Measurements from ENCODE around the gene RRAD. TPM values are rescaled to one million over a fixed set of nuclear protein-coding genes. Genes with fewer than 3 reads are reported as not detected.

The RRAD gene
- total RNA-seq, 1 donor from 2014 or later = 135 TPM

DNA sequence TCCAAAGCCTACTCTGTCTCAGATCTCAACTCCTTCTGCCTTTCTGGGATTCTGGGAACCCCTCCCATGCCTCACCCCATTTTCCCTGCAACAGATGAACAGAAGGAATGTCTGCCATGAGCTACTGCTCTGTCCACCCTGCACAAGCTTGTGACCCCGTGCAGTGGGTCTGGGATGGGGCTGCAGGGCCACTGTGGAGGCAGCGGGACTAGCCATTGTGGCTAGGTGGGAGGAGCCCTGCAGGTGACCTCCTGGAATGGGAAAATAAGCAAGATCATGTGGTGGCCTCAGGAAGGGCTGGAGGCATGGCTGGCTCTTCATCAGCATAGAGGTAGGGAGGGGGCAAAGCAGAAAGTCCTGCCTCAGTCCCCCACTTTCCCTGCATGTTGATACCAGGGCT is 31.3 kb downstream of the RRAD start:
- H3K4me1 ChIP-seq = peaks cover 14% of the 10 kb centered on the region
- H3K36me3 ChIP-seq = no peaks in the 10 kb centered on the region
- H3K9me3 ChIP-seq (replicated peaks) = no peaks in the 10 kb centered on the region
- no peaks in the 10 kb centered on the region for H3K27me3 ChIP-seq (ENCODE audit: low read depth)
- DNase-seq = no peak
- intact Hi-C loops (cut with micrococcal nuclease) = no loop called here
- no peak for TF ChIP-seq CTCF (IDR thresholded peaks at IDR 0.05; ENCODE audit: borderline replicate concordance)
- H3K4me3 ChIP-seq = no peak overlapping the region
- no peak overlapping the region for H3K27ac ChIP-seq (replicated peaks)

DNA sequence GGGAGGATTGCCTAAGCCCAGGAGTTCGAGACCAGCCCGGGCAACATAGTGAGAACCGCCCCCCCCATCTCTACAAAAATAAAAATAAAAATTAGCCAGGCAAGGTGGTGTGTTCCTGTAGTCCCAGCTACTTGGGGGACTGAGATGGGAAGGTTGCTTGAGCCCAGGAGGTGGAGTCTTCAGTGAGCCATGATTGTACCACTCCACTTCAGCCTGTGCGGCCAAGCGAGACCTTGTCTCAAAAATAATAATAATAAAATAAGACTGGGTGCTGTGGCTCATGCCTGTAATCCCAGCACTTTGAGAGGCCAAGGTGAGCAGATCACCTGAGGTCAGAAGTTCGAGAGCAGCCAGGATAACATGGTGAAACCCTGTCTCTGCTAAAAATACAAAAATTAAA is 33.5 kb downstream of the RRAD start:
- intact Hi-C loops (cut with micrococcal nuclease) = no loop called here
- DNase-seq = no peak

DNA sequence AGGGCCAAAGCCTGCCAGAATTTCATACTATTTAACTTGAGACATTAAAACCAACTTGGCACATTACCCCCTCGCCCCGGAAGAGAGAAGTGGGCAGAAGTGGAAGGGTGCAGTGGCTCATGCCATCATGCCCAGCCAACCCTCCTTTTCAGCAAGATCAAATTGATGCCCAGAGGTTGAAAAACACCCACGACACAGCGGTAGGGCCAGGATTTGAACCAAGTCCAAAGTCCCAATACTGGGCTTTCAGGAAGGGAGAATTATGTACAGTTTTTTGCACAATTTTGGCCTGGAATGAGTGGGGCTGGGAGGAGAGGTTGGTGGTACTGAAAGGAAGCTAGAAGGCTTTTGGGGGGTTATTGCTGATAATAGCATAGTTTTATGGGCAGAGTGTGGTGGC is 34.0 kb downstream of the RRAD start:
- Histone ChIP-seq H3K9me3 (replicated peaks) (no peaks in the 10 kb centered on the region), H3K27me3 (ENCODE audit: low read depth) (no peaks in the 10 kb centered on the region), H3K27ac (replicated peaks) (no peak overlapping the region), H3K4me1 (no peaks in the 10 kb centered on the region), H3K36me3 (no peaks in the 10 kb centered on the region), H3K4me3 (no peak overlapping the region)
- intact Hi-C loops (cut with micrococcal nuclease) = no loop called here
- TF ChIP-seq CTCF (IDR thresholded peaks at IDR 0.05; ENCODE audit: borderline replicate concordance) = no peak
- no peak for DNase-seq

More for the DNA sequence above, 33.5 kb downstream of the RRAD start:
- no peak overlapping the region for H3K27ac ChIP-seq (replicated peaks)
- H3K36me3 ChIP-seq = no peaks in the 10 kb centered on the region
- H3K4me1 ChIP-seq = no peaks in the 10 kb centered on the region
- no peaks in the 10 kb centered on the region for H3K9me3 ChIP-seq (replicated peaks)
- no peak overlapping the region for H3K4me3 ChIP-seq
- TF ChIP-seq CTCF (IDR thresholded peaks at IDR 0.05; ENCODE audit: borderline replicate concordance) = no peak
- no peaks in the 10 kb centered on the region for H3K27me3 ChIP-seq (ENCODE audit: low read depth)

GRCh38 chr16:66890799-66891198 is 34.5 kb downstream of the RRAD start:
- intact Hi-C loops (cut with micrococcal nuclease) = no loop called here
- no peak for DNase-seq
- H3K4me1 ChIP-seq = no peaks in the 10 kb centered on the region

DNA sequence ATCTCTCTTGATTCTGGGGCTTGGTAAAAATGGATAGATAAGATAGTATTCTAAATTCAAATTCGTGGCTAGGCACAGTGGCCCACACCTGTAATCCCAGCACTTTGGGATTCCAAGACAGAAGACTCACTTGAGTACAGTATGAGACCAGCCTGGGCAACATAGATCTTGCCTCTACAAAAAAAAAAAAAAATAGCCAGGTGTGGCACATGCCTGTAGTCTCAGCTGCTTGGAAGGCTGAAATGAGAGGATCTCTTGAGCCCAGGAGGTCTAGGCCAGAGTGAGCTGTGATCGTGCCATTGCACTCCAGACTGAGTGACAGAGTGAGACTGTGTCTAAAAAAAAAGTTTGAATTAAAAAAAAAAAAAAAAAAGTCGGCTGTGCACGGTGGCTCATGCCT is 35.7 kb downstream of the RRAD start:
- no peak for DNase-seq
- Histone ChIP-seq H3K27me3 (ENCODE audit: low read depth) (no peaks in the 10 kb centered on the region), H3K4me1 (no peaks in the 10 kb centered on the region), H3K27ac (replicated peaks) (no peak overlapping the region), H3K36me3 (peaks cover 14% of the 10 kb centered on the region), H3K4me3 (no peak overlapping the region), H3K9me3 (replicated peaks) (no peaks in the 10 kb centered on the region)
- no peak for TF ChIP-seq CTCF (IDR thresholded peaks at IDR 0.05; ENCODE audit: borderline replicate concordance)
- intact Hi-C loops (cut with micrococcal nuclease) = no loop called here

More at GRCh38 chr16:66890799-66891198, 34.5 kb downstream of the RRAD start:
- no peak overlapping the region for H3K4me3 ChIP-seq
- H3K36me3 ChIP-seq = peaks cover 3% of the 10 kb centered on the region
- no peak overlapping the region for H3K27ac ChIP-seq (replicated peaks)
- H3K9me3 ChIP-seq (replicated peaks) = no peaks in the 10 kb centered on the region
- no peaks in the 10 kb centered on the region for H3K27me3 ChIP-seq (ENCODE audit: low read depth)
- TF ChIP-seq CTCF (IDR thresholded peaks at IDR 0.05; ENCODE audit: borderline replicate concordance) = no peak

Data from left ventricle myocardium inferior (tissue), 1 donor.